ENCODE results near the gene SNX21.
"Not testable (repeated sequence)": the region's sequence is repeated elsewhere in the genome, so short reads cannot be mapped to it uniquely, and the experiment has no call there.

Gene SNX21

GRCh38 chr20:45850926-45851325, 17.3 kb downstream of the SNX21 start:
- DNase-seq (ENCODE audit: low read depth in 2 of 2), result no peak

DNA sequence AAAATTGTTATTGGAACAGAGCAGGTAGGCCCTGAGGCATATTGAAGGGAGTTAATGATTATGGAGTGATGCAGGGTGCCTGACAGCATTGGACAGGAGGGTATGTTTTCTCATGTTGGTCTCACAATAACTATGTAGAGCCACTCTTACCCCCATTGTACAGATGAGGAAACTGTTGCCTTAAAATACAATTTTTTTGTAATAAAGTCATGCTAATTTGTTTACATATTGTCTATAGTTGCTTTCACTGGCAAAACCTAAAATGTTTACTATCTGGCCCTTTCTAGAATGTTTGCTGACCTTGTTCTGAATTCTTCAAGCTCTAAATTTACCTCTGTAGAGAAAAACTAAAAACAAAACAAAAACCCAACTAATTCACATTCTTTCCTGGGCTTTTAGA, 17.9 kb downstream of the SNX21 start:
- DNase-seq (ENCODE audit: low read depth in 2 of 2), result no peak

GRCh38 chr20:45852326-45852725, 18.7 kb downstream of the SNX21 start:
- no peak for DNase-seq (ENCODE audit: low read depth in 2 of 2)

GRCh38 chr20:45853484-45853883, 19.9 kb downstream of the SNX21 start:
- DNase-seq (ENCODE audit: low read depth in 2 of 2), result no peak

GRCh38 chr20:45857114-45857881, 23.7 kb downstream of the SNX21 start, which contains the start of the genes ACOT8 and ZSWIM3:
ACOT8 (minus strand) TSS chr20:45857392; CDS start chr20:45857315, 77 bp downstream.
ZSWIM3 (plus strand) TSS chr20:45857614; CDS start chr20:45857826, 212 bp downstream.
- peak; percentile 85 to 92 for DNase-seq (ENCODE audit: low read depth in 2 of 2)

GRCh38 chr20:45857882-45858216, 24.2 kb downstream of the SNX21 start:
- no peak for DNase-seq (ENCODE audit: low read depth in 2 of 2)

- DNase-seq (ENCODE audit: low read depth in 2 of 2), result no peak
These were observed 26.3 kb downstream of the SNX21 start for GRCh38 chr20:45859916-45860315.

GRCh38 chr20:45860560-45861220, 27.1 kb downstream of the SNX21 start:
- no peak for DNase-seq (ENCODE audit: low read depth in 2 of 2)

DNA sequence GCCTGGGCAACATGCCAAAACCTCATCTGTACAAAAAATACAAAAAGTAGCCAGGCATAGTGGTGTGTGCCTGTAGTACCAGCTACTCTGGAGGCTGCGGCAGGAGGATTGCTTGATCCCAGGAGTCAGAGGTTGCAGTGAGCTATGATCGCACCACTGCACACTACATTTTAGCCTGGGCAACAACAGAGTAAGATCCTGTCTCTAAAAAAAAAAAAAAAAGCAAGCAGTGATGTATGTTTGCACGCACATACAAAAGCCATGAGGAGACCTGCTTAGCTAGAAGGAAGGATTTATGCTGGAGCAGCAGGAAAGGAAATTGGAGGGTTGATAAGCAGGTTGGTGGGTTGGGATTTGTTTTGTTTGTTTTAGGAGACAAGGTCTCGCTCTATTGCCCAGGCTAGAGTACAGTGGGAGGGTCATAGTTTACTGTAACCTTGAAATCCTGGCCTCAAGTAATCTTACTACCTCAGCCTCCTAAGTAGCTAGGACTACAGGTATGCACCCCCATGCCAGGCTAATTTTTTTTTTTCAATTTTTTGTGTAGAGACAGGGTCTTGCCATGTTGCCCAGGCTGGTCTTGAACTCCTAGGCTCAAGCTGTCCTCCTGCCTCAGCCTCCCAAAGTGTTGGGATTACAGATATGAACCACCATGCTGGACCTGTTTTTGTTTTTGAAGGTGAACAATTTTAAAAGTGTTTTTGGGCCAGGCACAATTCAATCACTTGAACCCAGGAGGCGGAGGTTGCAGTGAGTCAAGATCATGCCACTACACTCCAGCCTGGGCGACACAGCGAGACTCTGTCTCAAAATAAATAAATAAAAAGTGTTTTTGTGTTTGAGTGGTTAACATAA, 27.8 kb downstream of the SNX21 start:
- no peak for DNase-seq (ENCODE audit: low read depth in 2 of 2)

DNA sequence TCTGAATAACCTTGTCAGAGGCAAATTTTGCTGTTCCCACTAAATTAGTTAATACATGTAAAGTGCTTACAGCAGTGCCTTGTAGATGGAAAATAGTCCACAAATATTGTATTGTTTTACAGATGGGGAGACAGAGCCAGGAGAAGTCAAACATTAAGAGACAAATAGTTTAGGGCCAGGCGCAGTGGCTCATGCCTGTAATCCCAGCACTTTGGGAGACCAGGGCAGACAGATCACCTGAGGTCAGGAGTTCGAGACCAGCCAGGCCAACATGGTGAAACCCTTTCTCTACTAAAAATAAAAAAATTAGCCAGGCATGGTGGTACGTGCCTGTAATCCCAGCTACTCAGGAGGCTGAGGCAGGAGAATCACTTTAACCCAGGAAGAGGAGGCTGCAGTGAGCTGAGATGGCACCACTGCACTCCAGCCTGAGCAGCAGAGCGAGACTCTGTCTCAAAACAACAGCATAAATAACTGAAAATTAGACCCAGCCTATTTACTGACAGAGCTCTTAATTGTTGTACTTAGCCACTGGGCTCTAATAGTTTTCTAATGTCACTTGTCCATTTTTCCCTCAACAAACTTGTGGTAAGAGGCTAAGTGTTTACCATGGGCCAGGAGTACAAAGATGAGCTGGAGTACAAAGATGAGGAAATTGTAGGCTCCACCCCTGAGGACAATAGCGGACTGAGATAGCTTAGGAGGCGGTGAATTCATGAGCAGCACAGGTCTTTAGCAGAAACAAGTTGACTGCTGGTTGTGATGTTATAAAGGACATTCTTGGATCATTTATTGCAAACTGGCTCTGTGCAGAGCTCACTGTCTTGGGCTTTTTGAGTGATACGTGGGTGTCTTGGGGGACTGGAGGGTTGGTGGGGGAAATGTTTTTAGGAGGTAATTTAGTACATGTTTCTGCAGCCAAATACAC, 30.2 kb downstream of the SNX21 start:
- no peak for DNase-seq (ENCODE audit: low read depth in 2 of 2)

DNA sequence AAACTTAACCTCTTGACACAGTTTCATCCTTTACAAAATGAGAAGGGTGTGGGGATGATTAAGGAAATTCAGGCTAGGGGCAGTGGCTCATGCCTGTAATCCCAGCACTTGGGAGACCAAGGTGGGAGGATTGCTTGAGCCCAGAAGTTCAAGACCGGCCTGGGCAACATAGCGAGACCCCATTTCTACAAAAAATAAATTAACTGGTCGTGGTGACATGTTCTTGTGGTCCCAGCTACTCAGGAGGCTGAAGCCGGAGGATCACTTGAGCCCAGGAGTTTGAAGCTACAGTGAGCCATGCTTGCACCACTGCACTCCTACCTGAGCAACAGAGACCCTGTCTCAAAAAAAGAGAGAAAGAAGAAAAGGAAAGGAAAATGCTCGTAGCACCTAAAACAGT, 32.9 kb downstream of the SNX21 start:
- no peak for DNase-seq (ENCODE audit: low read depth in 2 of 2)

DNA sequence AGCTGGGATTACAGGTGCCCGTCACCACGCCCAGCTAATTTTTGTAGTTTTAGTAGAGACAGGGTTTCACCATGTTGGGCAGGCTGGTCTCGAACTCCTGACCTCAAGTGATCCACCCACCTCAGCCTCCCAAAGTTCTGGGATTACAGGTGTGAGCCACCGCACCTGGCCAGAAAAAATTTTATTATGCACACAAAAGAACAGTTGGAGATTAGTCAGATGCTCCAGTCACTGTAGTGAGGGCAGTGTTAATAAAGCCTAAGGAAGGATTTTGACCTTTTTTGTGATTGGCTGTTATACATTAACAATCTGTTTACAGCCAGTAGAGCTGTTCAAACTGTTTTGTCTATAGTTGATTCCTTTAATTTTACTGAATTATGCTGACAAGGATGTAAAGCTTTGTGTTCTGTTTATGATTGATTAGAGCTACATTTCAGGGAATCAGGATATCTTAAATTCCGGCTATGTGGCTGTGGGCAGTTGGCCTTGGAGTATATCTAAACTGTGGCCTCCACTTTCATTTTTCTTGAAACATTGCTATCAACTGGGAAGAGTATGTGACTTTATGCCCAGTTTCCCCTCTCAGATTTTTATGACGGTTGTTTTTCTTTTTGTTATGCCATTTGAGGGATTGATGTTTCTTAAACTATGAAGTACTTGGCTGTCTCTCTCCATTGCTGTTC, 33.7 kb downstream of the SNX21 start:
- DNase-seq (ENCODE audit: low read depth in 2 of 2), result no peak

- no peak for DNase-seq (ENCODE audit: low read depth in 2 of 2)
These were observed 34.2 kb downstream of the SNX21 start for GRCh38 chr20:45867819-45868176.

DNA sequence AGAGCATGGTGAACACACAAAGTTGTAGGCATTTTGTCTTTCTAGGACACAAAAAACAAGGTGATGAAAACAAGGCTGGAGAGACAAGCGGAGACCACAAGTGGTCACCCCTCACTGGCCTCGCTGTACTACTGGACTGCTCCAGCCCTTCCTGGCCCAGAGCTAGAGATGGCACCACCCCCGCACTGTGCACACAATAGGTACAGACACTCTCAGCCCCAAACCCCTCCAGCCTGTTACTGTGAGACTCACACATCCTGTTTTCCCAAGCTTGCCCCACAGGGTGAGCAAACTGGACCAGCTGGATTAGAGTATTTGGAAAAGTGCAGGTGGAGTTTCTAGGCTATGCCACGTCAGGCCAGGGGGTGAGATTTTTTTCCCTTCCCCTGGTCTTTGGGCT, 39.0 kb downstream of the SNX21 start:
- DNase-seq (ENCODE audit: low read depth in 2 of 2), result no peak

GRCh38 chr20:45873409-45874103, 40.0 kb downstream of the SNX21 start:
- DNase-seq (ENCODE audit: low read depth in 2 of 2), result no peak

- not testable (repeated sequence) for DNase-seq (ENCODE audit: low read depth in 2 of 2)
These were observed 40.5 kb downstream of the SNX21 start for GRCh38 chr20:45874104-45874481.

- no peak for DNase-seq (ENCODE audit: low read depth in 2 of 2)
These were observed 41.0 kb downstream of the SNX21 start for GRCh38 chr20:45874576-45874975.

DNA sequence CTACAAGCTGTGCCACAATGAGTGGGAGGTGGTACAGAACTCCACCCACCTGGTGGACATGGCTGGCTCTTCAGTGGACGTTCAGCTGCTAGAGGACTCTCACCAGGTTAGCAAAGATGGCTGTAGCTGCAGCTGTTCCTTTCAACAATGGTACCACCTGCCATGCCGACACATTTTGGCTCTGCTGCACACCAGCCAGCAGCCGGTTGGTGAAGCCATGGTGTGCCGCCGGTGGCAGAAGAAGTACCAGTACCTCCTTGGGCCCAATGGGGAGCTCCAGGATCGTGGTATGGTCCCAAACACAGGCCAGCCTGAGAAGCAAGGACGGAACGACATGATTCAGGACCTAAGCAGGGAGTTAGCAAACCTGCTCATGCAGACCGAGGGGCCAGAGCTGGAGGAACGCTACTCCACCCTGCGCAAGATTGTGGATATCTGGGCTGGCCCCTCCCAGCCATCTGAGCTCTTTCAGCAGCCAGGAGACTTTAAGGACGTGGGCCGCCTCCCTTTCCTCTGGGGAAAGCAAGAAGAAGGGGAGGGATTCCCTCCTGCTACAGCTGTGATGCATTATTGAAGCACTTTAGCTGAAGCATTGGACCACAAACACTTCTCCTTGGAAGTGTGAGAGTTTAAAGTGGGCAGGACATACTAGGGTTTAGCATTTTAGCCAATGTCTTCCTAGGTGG, 44.6 kb downstream of the SNX21 start:
- no peak for DNase-seq (ENCODE audit: low read depth in 2 of 2)

DNA sequence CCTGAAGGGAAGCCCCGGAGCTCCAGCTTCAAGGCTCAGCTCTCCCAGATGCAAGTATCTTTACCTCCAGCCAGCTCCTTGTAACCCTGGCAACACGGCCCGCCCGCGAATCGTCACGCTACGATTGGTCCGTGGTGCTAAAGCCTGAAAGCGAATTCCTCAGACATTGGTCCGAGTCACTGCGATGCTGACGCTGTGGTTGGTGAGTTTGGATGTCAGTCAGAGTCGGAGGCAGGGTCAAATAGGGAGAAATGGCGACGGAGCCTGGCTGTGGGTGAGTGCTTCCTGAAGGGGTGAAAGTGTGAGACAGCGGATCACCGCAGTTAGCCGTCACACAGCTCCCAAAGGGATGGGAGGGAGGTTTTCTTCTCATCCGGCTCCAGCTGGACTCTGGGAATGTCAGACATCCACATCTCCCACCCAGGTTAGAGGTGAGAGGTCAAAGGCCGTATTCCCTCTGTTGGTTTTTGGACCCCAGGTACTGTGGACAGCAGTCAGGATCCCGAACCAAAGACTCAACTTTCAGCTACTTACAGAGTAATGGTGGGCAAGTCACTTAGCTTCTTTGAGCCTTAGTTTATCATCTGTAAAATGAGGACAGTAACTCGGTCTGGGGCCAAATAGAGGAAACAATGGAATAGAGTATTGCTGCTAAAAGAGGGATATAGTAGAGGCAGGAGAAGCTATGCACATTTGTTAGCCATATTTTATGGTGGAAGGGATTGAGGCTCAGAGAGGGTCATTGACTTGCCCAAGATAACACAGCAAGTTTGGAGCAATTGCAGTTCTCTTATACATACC, 47.6 kb downstream of the SNX21 start, which contains the start of gene ZSWIM1:
Gene ZSWIM1, plus strand, starts transcription at position 240 of the 801 bp plus-strand sequence. CDS start 1,366 bp downstream, outside the sequence.
- peak; percentile 95 to 96 for DNase-seq (ENCODE audit: low read depth in 2 of 2)

Data from activated CD8-positive, alpha-beta memory T cell treated with anti-CD3 and anti-CD28 coated beads for 4 hours (primary cell).